Right lung (tissue), 5 donors: Measurements from ENCODE around the gene ALDH1L2. TPM values are rescaled to one million over a fixed set of nuclear protein-coding genes. Genes with fewer than 3 reads are reported as not detected.
"Not testable (repeated sequence)": the region's sequence is repeated elsewhere in the genome, so short reads cannot be mapped to it uniquely, and the experiment has no call there.

Experiments used
- DNase-seq, 2 donors: peaks; one replicate each; pipeline ENCODE4 v3.0.0-alpha.2; 2013
- polyA plus RNA-seq, 5 donors: library from polyadenylated mRNA; unstranded; fragments of 120-200 nt; gene quantifications; one replicate each; pipeline versions ENCODE4 v1.2.1 to v1.2.3, GENCODE V29; 2013; ENCODE audit warnings: inconsistent platforms in 1 of 5, low replicate concordance in 1 of 5; ENCODE audit not compliant: insufficient read length in 5 of 5, insufficient read depth in 1 of 5

Gene ALDH1L2
- polyA plus RNA-seq, 5 donors = 3.3 to 4.9 (median 3.6) TPM

GRCh38 chr12:104985206-104985605, 99.1 kb downstream of the ALDH1L2 start:
- no peak for DNase-seq

GRCh38 chr12:104977688-104978087, 106.6 kb downstream of the ALDH1L2 start:
- DNase-seq = not testable (repeated sequence)

GRCh38 chr12:104976703-104977102, 107.6 kb downstream of the ALDH1L2 start:
- DNase-seq = no peak

GRCh38 chr12:104975587-104976343, 108.5 kb downstream of the ALDH1L2 start:
- no peak for DNase-seq

- DNase-seq = no peak
Observed at GRCh38 chr12:104974626-104975290, 109.5 kb downstream of the ALDH1L2 start.

- no peak for DNase-seq
Observed at GRCh38 chr12:104973250-104973649, 111.0 kb downstream of the ALDH1L2 start.

- no peak for DNase-seq
Observed at GRCh38 chr12:104971306-104971705, 113.0 kb downstream of the ALDH1L2 start.

Other genes starting within 250 kb of the ALDH1L2 start
- 1 to 10 TPM; 2.4 to 3.3 (median 3.1) TPM for gene SLC41A2, start 126.2 kb downstream of the ALDH1L2 start, polyA plus RNA-seq
- 10 to 100 TPM; 13.8 to 16.4 (median 14.4) TPM for gene NOPCHAP1, start 98.1 kb downstream of the ALDH1L2 start, polyA plus RNA-seq
- gene WASHC4, start 23.3 kb upstream of the ALDH1L2 start, polyA plus RNA-seq = 100 to 1,000 TPM in 1 of 5 donors, 10 to 100 TPM in 4; 46.4 to 103 (median 76.3) TPM
- 10 to 100 TPM; 55.6 to 90.7 (median 84.7) TPM for gene APPL2, start 151.7 kb upstream of the ALDH1L2 start, polyA plus RNA-seq
- gene C12orf75, start 246.2 kb upstream of the ALDH1L2 start, polyA plus RNA-seq = 10 to 100 TPM; 17.8 to 29.5 (median 24.6) TPM